HG03064 (cell line): ENCODE data around the gene CCR5.
"Not testable (repeated sequence)": the region's sequence is repeated elsewhere in the genome, so short reads cannot be mapped to it uniquely, and the experiment has no call there.

ENCODE experiments used
- ATAC-seq: cut with Tn5 transposase; IDR thresholded peaks from one replicate; pipeline ENCODE4 v1.9.1; 2021; ENCODE audit warnings: low read depth; ENCODE audit not compliant: unreplicated experiment

The CCR5 gene

DNA sequence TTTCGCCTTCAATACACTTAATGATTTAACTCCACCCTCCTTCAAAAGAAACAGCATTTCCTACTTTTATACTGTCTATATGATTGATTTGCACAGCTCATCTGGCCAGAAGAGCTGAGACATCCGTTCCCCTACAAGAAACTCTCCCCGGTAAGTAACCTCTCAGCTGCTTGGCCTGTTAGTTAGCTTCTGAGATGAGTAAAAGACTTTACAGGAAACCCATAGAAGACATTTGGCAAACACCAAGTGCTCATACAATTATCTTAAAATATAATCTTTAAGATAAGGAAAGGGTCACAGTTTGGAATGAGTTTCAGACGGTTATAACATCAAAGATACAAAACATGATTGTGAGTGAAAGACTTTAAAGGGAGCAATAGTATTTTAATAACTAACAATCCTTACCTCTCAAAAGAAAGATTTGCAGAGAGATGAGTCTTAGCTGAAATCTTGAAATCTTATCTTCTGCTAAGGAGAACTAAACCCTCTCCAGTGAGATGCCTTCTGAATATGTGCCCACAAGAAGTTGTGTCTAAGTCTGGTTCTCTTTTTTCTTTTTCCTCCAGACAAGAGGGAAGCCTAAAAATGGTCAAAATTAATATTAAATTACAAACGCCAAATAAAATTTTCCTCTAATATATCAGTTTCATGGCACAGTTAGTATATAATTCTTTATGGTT lies at the start of gene CCR5:
Gene CCR5, plus strand, starts transcription at position 108 of the 680 bp plus-strand sequence. CDS start 1,957 bp downstream, outside the sequence.
- no peak for ATAC-seq

DNA sequence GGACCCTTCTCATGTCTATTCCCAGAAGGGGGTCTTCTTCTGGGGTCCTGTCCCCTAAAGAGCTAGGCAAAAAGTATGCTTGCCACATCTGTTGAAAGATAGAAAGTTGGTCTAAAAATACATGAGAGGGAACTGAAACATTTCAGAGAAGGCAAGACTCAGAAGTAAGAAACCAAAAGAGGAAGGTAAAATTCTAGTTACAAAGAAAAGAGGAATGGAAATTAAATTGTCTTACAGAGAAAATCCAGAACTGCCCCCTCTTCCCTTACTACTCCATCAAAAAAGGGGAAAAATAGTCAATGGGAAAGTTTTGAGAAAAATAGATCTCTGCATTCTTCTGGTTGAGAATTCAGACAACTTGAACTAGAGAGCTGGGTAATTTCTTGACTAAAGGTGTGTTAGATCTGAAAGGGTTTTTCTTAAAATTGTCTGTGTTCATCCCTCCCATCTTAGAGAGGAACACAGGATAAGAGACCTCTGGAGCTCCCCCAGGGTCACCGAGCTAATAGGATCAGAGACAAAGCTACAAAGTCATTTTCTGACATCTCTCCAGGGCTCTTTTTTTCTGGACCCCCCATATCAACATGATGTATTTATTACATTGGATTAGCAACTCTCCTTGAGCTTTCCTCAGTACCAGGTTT lies 49.2 kb upstream of the CCR5 start:
- ATAC-seq: no peak

DNA sequence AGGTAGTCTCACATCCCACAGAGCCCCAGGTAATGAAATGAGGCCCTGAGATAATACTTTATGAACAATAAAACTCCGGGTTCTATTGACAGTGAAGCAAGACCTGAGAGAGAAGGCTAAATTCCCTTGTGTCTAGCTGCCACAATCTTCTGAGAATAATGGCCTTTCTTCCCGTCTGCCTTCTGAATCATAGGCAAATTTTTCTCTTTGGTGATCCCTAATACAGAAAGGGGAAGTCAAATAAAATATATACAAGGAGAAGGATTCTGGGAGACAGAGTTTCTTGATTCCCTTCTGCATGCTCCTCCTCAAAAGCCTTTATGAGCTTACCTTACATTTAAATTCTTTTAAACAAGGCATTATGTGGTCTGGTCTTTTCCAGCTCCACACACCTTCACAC lies 46.7 kb upstream of the CCR5 start:
- no peak for ATAC-seq

DNA sequence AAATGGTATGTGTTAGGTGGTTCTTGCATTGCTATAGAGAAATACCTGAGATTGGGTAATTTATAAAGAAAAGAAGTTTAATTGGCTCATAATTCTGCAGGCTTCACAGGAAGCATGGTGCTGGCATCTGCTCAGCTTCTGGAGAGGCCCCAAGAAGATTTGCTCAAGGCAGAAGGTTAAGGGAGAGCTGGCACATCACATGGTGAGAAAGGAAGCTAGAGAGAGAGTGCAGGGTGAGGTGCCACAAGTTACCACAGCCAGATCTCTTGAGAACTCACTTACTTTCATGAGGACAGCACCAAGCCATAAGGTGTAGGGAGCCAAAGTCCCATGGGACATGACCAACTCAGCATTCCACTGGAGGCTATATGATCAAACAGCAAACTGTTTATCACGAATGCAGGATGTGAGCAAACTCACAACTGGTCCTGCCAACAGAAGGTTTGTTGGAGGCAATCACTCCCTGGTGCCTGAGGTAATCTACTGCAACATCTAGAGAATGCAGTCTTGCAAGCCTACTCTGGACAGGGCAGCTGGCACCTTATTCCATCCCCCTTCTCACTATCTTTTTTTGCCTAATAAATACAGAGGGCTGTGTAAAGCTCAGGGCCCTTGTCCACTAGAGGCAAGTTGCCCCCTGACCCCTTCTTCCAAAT lies 45.0 kb upstream of the CCR5 start:
- ATAC-seq: no peak

DNA sequence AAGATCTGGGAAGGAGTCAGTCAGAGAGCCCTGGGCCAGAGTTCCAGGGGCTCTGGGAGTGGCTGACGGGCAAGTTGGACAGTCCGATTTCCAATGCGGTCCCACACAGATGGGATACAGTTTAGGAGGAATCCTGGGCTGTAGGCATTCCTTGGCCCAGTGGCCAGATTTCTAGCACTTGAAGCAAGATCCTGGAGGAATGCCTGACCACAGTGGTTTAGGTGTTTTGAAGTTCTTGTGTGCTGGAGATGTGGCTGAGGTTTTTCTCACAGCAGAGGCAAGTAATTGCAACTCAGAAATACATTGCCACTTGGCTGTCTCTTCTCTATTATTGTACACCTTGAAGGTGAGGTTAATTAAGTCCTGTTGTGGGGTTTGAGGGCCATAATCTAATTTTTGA lies 40.1 kb upstream of the CCR5 start:
- ATAC-seq: not testable (repeated sequence)

DNA sequence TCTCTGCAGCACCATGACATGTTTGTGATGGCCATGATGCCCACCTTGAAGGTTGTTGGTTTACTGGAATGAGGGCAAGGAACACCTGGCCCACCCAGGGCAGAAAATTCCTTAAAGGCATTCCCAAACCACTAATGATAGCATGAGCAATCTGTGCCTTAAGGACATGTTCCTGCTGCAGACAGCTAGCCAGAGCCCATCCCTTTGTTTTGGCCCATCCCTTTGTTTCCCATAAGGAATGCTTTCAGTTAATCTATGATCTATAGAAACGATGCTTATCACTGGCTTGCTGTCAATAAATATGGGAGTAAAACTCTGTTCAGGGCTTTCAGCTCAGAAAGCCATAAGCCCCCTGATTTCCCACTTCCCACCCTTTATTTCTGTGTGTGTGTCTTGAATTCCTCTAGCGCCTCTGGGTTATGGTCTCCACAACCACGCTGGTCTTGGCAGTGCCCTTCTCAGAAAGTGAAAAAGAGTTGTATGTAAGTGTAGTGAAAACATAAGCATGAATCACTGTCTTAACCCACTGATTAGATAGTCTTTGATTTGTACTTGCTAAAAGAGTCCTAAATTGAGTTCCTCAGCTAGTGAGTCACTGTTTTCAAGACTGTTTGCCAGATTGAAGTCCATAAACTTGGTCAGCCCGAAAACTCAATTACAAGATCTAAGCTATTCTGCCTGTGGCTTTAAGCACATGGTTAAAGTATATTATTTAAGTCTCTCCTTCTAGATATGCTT lies 35.8 kb upstream of the CCR5 start:
- ATAC-seq: no peak

DNA sequence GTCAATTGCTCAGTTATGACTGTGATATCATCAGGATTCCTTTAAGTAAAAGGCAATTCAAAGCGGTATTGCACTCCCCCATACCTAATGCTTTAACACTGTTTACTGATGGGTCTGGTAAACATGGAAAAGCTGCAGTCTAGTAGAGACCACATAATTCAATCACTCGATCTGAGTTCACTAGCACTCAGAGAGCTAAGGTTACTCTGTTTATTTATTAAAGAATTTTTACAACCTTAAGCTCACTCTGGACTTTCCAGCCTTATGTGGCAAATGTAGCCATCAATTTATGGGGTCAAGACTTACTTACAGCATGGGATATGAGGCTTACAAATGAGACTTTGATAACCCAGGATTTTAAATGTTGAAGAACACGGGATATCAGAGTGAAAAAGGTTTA lies 35.2 kb upstream of the CCR5 start:
- ATAC-seq: no peak

DNA sequence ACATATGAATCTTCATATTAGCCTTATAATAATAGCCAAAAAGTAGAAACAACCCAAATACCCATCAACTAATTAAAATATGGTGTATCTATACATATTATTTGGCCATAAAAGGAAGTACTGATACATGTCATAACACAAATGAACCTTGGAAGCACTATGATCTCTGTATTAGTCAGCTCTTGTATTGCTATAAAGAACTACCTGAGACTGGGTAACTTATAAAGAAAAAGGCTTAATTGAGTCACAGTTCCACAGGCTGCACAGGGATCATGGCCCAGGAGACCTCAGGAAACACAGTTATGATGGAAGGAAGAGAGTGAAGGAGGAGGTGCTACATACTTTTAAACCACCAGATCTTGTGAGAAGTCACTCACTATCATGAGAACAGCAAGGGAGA lies 32.8 kb upstream of the CCR5 start:
- ATAC-seq: no peak

DNA sequence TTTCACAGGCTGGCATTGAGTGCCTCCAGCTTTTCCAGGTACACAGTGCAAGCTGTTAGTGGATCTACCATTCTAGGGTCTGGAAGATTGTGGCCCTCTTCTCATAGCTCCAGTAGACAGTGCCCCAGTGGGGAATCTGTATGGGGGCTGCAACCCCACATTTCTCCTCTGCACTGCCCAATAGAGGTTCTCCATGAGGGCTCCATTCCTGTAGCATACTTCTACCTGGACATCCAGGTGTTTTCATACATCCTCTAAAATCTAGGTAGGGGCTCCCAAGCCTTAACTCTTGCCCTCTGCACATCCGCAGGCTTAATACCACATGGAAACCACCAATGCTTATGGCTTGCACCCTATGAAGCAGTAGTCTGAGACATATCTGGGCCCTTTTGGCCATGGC lies 31.9 kb upstream of the CCR5 start:
- no peak for ATAC-seq

DNA sequence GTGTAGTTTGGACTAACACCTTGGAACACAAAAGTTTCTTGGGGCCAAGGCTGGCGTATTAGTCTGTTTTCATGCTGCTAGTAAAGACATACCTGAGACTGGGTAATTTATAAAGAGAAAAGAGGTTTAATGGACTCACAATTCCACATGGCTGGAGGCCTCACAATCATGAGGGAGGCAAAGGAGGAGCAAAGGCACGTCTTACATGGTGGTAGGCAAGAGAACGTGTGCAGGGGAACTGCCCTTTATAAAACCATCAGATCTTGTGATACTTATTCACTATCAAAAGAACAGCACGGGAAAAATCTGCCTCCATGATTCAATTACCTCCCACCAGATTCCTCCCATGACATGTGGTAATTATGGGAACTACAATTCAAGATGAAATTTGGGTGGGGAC lies 26.3 kb upstream of the CCR5 start:
- no peak for ATAC-seq

DNA sequence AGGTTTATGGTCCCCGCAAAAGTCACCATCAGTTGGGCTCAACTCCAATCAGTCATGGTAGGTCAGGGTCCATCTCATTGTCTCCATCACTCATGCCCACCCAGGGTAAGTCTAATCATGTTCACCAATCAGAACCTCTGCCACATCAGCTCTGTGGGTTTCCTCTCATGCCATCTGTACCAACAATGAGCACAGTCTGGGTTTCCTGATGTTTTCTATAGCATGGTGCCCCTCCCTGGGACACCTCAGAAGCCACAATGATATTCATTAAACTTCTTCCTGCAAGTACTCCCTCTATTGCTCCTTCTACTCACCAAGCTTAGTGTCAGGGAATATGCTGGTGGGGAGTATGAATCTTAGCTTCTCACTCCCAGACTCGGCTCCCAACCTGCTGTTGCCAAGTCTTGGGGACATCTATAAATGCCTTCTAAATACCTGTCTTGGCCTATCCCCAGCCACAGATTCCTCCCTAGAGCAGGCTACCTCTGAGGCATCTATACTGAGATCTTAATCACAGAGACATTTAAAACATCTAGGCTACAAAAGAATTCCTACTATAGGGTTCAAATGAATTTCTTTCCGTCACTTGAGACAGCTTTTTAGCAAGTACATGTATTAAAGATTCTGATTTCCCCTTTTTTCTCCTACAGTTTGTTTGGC lies 21.8 kb upstream of the CCR5 start:
- no peak for ATAC-seq

DNA sequence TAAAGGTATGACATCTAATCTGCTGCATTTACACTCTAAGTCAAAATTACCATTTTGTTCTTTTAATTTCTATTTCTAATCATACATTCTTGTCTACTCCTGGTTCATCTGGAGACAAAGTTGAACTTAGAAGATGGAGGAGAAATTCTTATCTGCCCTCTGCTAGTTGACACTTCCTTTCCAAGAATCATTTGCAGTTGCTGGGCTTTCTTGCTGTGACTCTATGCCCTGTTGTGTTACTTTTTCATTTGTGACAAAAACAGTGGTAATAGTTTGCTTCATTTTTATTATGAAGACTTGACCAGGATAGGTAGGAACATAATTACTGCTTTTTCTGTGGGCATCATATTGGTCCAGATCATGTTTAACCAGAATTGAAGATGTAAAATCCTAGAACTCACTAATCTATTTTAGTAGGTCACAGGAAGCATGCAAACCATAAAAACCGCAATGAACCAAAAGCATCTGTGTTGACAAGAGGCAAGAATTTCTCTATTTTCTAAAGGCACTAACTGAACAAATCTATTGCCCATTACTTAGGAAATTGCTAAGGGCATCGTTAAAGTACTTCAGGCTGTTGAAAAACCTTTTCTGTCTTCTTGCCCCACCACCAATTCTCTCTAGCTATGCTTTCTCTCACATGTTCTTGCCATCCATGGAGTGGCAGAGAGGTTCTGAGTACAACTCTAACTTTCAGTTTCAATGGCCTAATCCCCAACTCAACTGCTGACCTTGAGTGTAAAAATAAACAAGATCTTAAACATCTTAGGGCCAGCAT lies 21.1 kb upstream of the CCR5 start:
- ATAC-seq: no peak

DNA sequence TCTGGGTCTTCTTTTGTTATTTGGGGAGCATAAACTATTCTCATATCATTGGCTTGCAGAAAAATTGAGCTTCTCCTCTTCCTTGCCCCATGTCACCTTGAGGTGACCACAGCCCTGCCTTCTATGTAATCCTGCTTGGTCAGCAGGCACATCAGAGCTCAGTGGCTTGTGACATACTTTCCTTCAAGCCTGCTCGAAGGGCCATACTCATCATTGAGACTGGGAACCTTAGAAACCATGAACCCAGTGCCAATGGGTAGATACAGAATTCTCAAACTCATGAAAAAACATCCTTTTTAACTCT lies 20.5 kb upstream of the CCR5 start:
- ATAC-seq: no peak

DNA sequence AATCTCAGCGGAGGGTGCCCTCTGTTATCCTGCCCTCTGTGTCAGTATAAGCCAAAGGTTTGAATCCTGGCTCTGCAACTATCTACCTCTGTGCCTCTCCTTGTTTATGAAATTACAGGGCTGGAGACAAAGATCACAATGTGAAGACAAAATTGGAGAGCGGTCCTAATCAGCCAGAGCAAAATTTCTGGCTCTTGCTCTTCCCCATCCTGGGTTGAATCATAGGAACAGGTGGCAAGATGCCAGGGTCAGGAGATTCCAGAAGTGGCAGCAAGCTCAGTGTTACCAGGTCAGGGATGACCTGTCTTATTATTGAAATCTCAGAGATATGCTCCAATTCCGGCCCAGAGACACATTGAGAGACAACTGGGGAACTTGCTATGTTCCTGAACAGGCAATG lies 19.1 kb upstream of the CCR5 start:
- ATAC-seq: no peak

DNA sequence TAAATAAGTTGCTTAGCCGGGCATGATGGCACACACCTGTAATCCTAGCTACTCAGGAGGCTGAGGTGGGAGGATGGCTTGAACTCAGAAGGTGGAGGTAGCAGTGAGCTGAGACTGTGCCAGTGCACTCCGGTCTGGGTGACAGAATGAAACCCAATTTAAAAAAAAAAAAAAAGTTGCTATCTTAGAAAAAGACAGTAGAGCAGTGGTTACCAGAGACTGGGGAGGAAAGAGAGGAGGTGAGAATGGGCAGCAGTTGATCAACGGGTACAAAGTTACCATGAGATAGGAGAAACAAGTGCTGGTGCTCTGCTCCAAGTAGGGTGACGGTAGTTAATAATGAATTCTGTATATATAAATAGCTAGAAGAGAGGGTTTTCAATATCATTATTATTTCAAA lies 17.7 kb upstream of the CCR5 start:
- no peak for ATAC-seq

DNA sequence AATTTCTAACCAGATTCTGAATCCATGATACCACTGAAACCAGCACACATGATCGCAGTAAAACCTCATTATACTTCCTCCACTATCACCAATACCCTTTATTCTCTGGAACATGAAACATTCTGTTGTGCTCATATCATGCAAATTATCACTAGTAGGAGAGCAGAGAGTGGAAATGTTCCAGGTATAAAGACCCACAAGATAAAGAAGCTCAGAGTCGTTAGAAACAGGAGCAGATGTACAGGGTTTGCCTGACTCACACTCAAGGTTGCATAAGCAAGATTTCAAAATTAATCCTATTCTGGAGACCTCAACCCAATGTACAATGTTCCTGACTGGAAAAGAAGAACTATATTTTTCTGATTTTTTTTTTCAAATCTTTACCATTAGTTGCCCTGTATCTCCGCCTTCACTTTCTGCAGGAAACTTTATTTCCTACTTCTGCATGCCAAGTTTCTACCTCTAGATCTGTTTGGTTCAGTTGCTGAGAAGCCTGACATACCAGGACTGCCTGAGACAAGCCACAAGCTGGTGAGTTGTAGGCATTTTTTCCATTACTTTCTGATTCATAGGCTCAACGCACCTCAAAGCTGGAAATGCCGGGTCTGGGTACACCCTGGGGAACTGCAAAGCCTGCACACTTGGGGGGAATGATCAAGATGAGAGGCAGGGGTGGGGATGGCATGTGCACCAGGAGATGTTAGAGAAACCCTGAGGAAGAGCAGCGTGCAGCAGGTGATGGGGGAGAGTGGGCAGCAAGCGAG lies 16.9 kb upstream of the CCR5 start, which contains the start of gene CCR2:
Gene CCR2, plus strand, starts transcription at position 465 of the 764 bp plus-strand sequence. CDS start 3,417 bp downstream, outside the sequence.
- ATAC-seq: no peak

DNA sequence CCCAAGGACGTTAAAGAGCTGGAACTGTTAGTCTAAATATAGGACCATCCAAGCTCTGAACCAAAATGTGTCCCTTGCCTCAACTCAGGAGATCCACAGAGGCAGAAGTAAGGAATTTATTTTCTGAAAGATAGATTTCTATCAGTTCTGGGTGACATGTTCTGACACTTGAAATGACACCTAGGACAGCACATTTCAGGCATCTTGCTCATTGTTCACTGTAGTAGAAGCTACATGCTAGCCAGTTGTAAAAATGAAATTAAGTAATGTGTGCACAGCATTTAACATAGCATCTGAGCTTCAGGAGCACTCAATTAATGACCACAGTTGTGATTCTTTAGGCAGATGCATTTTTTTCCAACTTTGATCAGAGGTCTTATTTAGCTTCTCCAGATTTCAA lies 16.3 kb upstream of the CCR5 start:
- no peak for ATAC-seq

DNA sequence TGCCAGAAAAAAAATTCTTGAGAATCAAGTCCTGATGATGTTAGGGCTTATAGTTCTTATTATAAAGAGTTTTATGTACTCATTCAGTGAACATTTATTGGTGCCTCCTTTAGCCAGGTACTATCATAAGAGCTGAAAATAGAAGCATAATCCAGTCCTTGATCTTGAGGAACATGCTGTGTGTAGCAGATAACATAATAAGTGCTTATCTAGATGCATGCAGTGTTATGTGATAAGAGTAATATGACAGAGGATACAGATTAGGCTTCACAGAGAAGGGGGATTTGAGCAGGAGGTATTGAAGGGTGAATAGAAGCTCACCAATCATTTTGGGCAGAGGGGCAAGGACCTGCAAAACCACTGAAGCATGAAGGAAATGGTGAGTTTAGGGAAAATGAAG lies 15.8 kb upstream of the CCR5 start:
- ATAC-seq: no peak

DNA sequence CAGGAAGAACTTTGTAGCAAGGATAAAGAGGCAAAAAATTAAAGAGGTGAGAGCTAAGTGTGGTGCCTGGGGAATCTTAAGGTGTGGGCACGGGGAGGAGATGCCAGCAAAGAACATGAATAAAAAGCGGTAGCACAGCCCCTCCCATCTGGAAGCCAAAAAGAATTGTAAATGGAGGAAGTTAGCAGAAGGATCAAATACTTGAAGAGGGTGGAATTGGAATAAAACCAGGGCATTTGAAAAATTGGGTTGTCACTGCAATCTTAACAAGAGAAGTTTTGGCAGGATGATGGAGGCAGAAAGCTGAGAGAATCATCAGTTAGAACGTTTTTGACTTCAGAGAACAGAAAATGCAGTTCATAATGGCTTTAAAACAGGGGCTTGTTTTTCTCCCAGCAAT lies 14.5 kb upstream of the CCR5 start:
- no peak for ATAC-seq
